OCI-LY1 (cell line): ENCODE results near the gene ITLN1.

Experiments used
- H2AFZ ChIP-seq: fragments of 200-600 bp; sonication (generic), shearing (Covaris generic); 2 replicates; pipeline ENCODE4 v1.6.0; 2014; ENCODE audit warnings: antibody characterized with exemption, mild to moderate bottlenecking, low read length
- H3F3A ChIP-seq: fragments of 200-600 bp; sonication (generic), shearing (Covaris generic); 2 replicates; pipeline ENCODE4 v1.6.0; 2014; ENCODE audit warnings: mild to moderate bottlenecking, antibody characterized with exemption, low read length, moderate library complexity; ENCODE audit not compliant: insufficient read depth
- H3K27ac ChIP-seq: fragments of 200-600 bp; sonication (generic); 2 replicates; pipeline ENCODE4 v1.5.1; 2014; ENCODE audit warnings: low read length, mixed run types, mild to moderate bottlenecking, low read depth; ENCODE audit not compliant: poor library complexity, severe bottlenecking
- H3K27me3 ChIP-seq: fragments of 200-600 bp; sonication (generic); 2 replicates; pipeline ENCODE4 v1.6.0; 2014; ENCODE audit warnings: antibody characterized with exemption, mild to moderate bottlenecking, low read length, moderate library complexity; ENCODE audit not compliant: insufficient read depth
- H3K36me3 ChIP-seq: fragments of 200-600 bp; sonication (generic); 2 replicates; pipeline ENCODE4 v1.6.1; 2014; ENCODE audit warnings: mild to moderate bottlenecking, antibody characterized with exemption, low read length, moderate library complexity, mixed read lengths; ENCODE audit not compliant: insufficient read depth
- H3K4me1 ChIP-seq: fragments of 200-600 bp; sonication (generic); 2 replicates; pipeline ENCODE4 v1.5.1; 2014; ENCODE audit warnings: mild to moderate bottlenecking, low read length, moderate library complexity; ENCODE audit not compliant: insufficient read depth, severe bottlenecking
- H3K4me2 ChIP-seq: fragments of 200-600 bp; sonication (generic), shearing (Covaris generic); 2 replicates; pipeline ENCODE4 v1.6.1; 2014; ENCODE audit warnings: low read length
- H3K4me3 ChIP-seq: fragments of 200-600 bp; sonication (generic); 2 replicates; pipeline ENCODE4 v1.5.1; 2014; ENCODE audit warnings: low read length, low read depth, mild to moderate bottlenecking, mixed read lengths; ENCODE audit not compliant: poor library complexity, severe bottlenecking
- H3K79me2 ChIP-seq: fragments of 200-600 bp; shearing (Covaris generic); 2 replicates; pipeline ENCODE4 v1.6.1; 2016; ENCODE audit warnings: mixed run types, low read length, mixed read lengths; ENCODE audit not compliant: insufficient read depth
- H3K9ac ChIP-seq: fragments of 200-600 bp; sonication (generic), shearing (Covaris generic); 2 replicates; pipeline ENCODE4 v1.6.1; 2014; ENCODE audit warnings: mild to moderate bottlenecking, low read length, mixed read lengths
- H3K9me2 ChIP-seq: fragments of 200-600 bp; sonication (generic), shearing (Covaris generic); 2 replicates; pipeline ENCODE4 v1.6.1; 2014; ENCODE audit warnings: low read depth, mild to moderate bottlenecking, low read length, mixed read lengths
- H3K9me3 ChIP-seq: fragments of 200-600 bp; shearing (Covaris generic); 2 replicates; pipeline ENCODE4 v1.6.1; 2014; ENCODE audit warnings: low read length, mixed read lengths
- H4K20me1 ChIP-seq: fragments of 200-600 bp; sonication (generic), shearing (Covaris generic); 2 replicates; pipeline ENCODE4 v1.6.0; 2016; ENCODE audit warnings: mild to moderate bottlenecking, low read length; ENCODE audit not compliant: insufficient read depth
- CTCF ChIP-seq: fragments of 200-600 bp; sonication (generic), shearing (Covaris generic); IDR thresholded peaks from 2 replicates; pipeline ENCODE4 v1.5.1; 2017; ENCODE audit warnings: mild to moderate bottlenecking, antibody characterized with exemption, low read length, moderate library complexity, mixed read lengths
- EZH2 ChIP-seq: fragments of 200-600 bp; sonication (generic), shearing (Covaris generic); IDR thresholded peaks from 2 replicates; pipeline ENCODE4 v1.8.0; 2017; ENCODE audit warnings: borderline replicate concordance, mixed run types, mild to moderate bottlenecking, antibody characterized with exemption, low read length, moderate library complexity, mixed read lengths

Gene ITLN1

GRCh38 chr1:160864173-160864572 is 20.8 kb downstream of the ITLN1 start:
- H3K4me1 ChIP-seq: no peaks in the 10 kb centered on the region
- no peak overlapping the region for H3K27ac ChIP-seq
- no peaks in the 10 kb centered on the region for H3K36me3 ChIP-seq
- H3K79me2 ChIP-seq: no peaks in the 10 kb centered on the region
- no peak overlapping the region for H3K4me3 ChIP-seq
- no peaks in the 10 kb centered on the region for H3K9me2 ChIP-seq
- peaks cover 5% of the 10 kb centered on the region; the same call in 1 of the 2 replicates for H3K27me3 ChIP-seq
- no peaks in the 10 kb centered on the region for H4K20me1 ChIP-seq
- H3K9ac ChIP-seq: no peak overlapping the region
- H2AFZ ChIP-seq: no peak overlapping the region
- H3K4me2 ChIP-seq: no peak overlapping the region
- no peaks in the 10 kb centered on the region for H3K9me3 ChIP-seq
- TF ChIP-seq CTCF (no peak), EZH2 (no peak)
- H3F3A ChIP-seq: no peaks in the 10 kb centered on the region

- no peak overlapping the region for H2AFZ ChIP-seq
- H3K4me1 ChIP-seq: no peaks in the 10 kb centered on the region
- no peaks in the 10 kb centered on the region for H4K20me1 ChIP-seq
- H3K9ac ChIP-seq: no peak overlapping the region
- H3K79me2 ChIP-seq: no peaks in the 10 kb centered on the region
- H3F3A ChIP-seq: no peaks in the 10 kb centered on the region
- H3K9me3 ChIP-seq: no peaks in the 10 kb centered on the region
- no peaks in the 10 kb centered on the region for H3K9me2 ChIP-seq
- no peaks in the 10 kb centered on the region for H3K36me3 ChIP-seq
- no peak overlapping the region for H3K4me2 ChIP-seq
- no peak overlapping the region for H3K27ac ChIP-seq
- TF ChIP-seq EZH2: no peak
- TF ChIP-seq CTCF: no peak
- no peak overlapping the region for H3K4me3 ChIP-seq
- peaks cover 5% of the 10 kb centered on the region; the same call in 1 of the 2 replicates for H3K27me3 ChIP-seq
Observed at GRCh38 chr1:160863774-160864131, 21.2 kb downstream of the ITLN1 start.

- no peak overlapping the region for H3K9ac ChIP-seq
- H3K9me2 ChIP-seq: no peaks in the 10 kb centered on the region
- no peaks in the 10 kb centered on the region for H3K9me3 ChIP-seq
- H3K36me3 ChIP-seq: no peaks in the 10 kb centered on the region
- no peaks in the 10 kb centered on the region for H3F3A ChIP-seq
- no peaks in the 10 kb centered on the region for H3K79me2 ChIP-seq
- peaks cover 5% of the 10 kb centered on the region; the same call in 1 of the 2 replicates for H3K27me3 ChIP-seq
- H3K4me3 ChIP-seq: no peak overlapping the region
- no peak overlapping the region for H3K27ac ChIP-seq
- no peak overlapping the region for H2AFZ ChIP-seq
- no peak for TF ChIP-seq CTCF
- no peaks in the 10 kb centered on the region for H3K4me1 ChIP-seq
- no peak overlapping the region for H3K4me2 ChIP-seq
- H4K20me1 ChIP-seq: no peaks in the 10 kb centered on the region
Observed at GRCh38 chr1:160863061-160863773, 21.8 kb downstream of the ITLN1 start.
